ENCODE data around the gene CXCL17.
"Not testable (repeated sequence)": the region's sequence is repeated elsewhere in the genome, so short reads cannot be mapped to it uniquely, and the experiment has no call there.

The CXCL17 gene

DNA sequence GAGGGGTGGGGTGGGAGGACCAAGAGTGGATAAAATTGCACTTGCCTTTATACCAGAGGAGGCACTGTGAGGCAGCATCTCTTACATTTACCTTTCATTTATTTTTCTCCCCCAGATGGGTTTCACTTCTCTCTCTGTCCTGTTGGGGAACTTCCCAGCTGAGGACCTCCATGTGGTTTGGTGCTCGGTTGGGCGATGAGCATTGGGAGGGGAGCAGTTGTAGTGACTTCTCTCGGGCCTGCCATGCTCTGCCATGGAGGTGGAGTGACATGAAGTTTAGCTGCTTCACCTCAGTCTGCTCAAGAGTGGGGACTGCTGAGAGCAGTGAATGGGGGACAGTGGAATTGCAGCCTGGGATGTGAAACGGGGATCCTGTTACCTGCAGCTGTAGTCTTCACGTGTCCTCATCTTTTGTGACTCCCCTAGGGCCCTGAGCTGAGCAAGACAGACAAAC lies 23.1 kb upstream of the CXCL17 start:
- Histone ChIP-seq H3K4me2 (ENCODE audit: insufficient read depth, low read length) (no peak overlapping the region), H4K20me1 (ENCODE audit: insufficient read depth, low read length) (no peaks in the 10 kb centered on the region), H3K4me3 (ENCODE audit: low read depth in 1 of 2, low read length in 2 of 2) (no peak overlapping the region), H3K9me3 (ENCODE audit: insufficient read depth, low read length, severe bottlenecking) (no peaks in the 10 kb centered on the region), H3K36me3 (ENCODE audit: insufficient read depth, low read length) (no peaks in the 10 kb centered on the region), H3K27me3 (ENCODE audit: insufficient read depth, low read length, poor library complexity) (no peaks in the 10 kb centered on the region), H2AFZ (ENCODE audit: low read depth, low read length) (no peak overlapping the region), H3K4me1 (ENCODE audit: insufficient read depth, low read length) (no peaks in the 10 kb centered on the region), H3K27ac (ENCODE audit: low read length) (no peak overlapping the region), H3K79me2 (ENCODE audit: insufficient read depth, low read length) (no peaks in the 10 kb centered on the region), H3K9ac (ENCODE audit: low read depth, low read length) (no peak overlapping the region)
- DNase-seq = no peak
- ATAC-seq (ENCODE audit: insufficient read depth, low read depth) = no peak
- TF ChIP-seq, protein P1, sequence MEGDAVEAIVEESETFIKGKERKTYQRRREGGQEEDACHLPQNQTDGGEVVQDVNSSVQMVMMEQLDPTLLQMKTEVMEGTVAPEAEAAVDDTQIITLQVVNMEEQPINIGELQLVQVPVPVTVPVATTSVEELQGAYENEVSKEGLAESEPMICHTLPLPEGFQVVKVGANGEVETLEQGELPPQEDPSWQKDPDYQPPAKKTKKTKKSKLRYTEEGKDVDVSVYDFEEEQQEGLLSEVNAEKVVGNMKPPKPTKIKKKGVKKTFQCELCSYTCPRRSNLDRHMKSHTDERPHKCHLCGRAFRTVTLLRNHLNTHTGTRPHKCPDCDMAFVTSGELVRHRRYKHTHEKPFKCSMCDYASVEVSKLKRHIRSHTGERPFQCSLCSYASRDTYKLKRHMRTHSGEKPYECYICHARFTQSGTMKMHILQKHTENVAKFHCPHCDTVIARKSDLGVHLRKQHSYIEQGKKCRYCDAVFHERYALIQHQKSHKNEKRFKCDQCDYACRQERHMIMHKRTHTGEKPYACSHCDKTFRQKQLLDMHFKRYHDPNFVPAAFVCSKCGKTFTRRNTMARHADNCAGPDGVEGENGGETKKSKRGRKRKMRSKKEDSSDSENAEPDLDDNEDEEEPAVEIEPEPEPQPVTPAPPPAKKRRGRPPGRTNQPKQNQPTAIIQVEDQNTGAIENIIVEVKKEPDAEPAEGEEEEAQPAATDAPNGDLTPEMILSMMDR (IDR thresholded peaks at IDR 0.05; ENCODE audit: borderline replicate concordance, extremely low read depth, low read length, poor library complexity, severe bottlenecking) = no peak
- no peak for TF ChIP-seq EZH2 (IDR thresholded peaks at IDR 0.05; ENCODE audit: borderline replicate concordance, low read depth, low read length, severe bottlenecking)

DNA sequence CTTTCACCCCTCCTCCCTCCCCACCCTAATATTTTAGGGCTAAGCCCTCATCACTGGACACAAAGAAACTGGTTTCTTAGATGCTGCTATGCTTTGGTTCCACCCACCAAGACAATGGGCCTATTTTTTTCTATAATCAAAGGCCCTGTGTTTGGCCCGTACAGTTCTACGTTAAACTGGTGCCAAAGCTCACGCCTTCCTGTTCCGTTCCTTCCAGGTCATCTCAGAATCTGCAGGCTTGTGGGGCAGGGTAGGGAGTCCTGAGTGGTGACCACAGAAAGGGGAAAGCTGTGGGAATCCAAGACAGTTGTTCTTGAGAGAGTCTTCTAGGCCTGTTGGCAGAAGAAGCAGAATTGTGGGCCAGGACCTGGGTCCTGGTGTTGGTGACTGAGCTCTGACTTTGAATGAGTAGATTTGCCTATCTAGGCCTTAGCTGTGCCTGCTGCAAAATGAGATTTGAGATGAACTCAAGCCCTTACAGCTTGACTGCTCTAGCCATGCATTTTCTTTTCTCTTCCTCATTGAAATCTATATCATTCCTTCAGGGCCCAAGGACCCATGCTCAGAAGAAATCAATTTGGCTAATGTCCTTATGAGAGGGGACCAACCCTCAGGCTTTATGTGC lies 19.1 kb upstream of the CXCL17 start:
- Histone ChIP-seq H4K20me1 (ENCODE audit: insufficient read depth, low read length) (no peaks in the 10 kb centered on the region), H3K9ac (ENCODE audit: low read depth, low read length) (no peak overlapping the region), H3K4me2 (ENCODE audit: insufficient read depth, low read length) (no peak overlapping the region), H2AFZ (ENCODE audit: low read depth, low read length) (no peak overlapping the region), H3K27ac (ENCODE audit: low read length) (no peak overlapping the region), H3K4me1 (ENCODE audit: insufficient read depth, low read length) (no peaks in the 10 kb centered on the region), H3K36me3 (ENCODE audit: insufficient read depth, low read length) (no peaks in the 10 kb centered on the region), H3K79me2 (ENCODE audit: insufficient read depth, low read length) (no peaks in the 10 kb centered on the region), H3K9me3 (ENCODE audit: insufficient read depth, low read length, severe bottlenecking) (no peaks in the 10 kb centered on the region), H3K4me3 (ENCODE audit: low read depth in 1 of 2, low read length in 2 of 2) (no peak overlapping the region), H3K27me3 (ENCODE audit: insufficient read depth, low read length, poor library complexity) (no peaks in the 10 kb centered on the region)
- DNase-seq = no peak
- no peak for TF ChIP-seq EZH2 (IDR thresholded peaks at IDR 0.05; ENCODE audit: borderline replicate concordance, low read depth, low read length, severe bottlenecking)
- TF ChIP-seq, protein P1 (IDR thresholded peaks at IDR 0.05; ENCODE audit: borderline replicate concordance, extremely low read depth, low read length, poor library complexity, severe bottlenecking) = no peak
- no peak for ATAC-seq (ENCODE audit: insufficient read depth, low read depth)

DNA sequence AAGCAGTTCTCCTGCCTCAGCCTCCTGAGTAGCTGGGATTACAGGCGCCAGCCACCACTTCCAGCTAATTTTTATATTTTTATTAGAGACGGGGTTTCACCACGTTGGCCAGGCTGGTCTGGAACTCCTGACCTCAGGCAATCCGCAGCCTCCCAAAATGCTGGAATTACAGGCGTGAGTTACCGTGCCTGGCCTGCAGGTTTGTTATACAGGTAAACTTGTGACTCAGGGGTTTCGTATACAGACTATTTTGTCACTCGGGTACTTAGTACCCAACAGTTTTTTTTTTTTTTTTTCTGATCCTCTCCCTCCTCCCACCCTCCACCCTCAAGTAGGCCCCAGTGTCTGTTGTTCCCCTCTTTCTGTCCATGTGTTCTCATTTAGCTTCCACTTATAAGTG lies 18.5 kb upstream of the CXCL17 start:
- not testable (repeated sequence) for DNase-seq; H4K20me1 ChIP-seq (ENCODE audit: insufficient read depth, low read length); H2AFZ ChIP-seq (ENCODE audit: low read depth, low read length); H3K27ac ChIP-seq (ENCODE audit: low read length); H3K4me3 ChIP-seq (ENCODE audit: low read depth in 1 of 2, low read length in 2 of 2); H3K9ac ChIP-seq (ENCODE audit: low read depth, low read length); H3K4me1 ChIP-seq (ENCODE audit: insufficient read depth, low read length); H3K36me3 ChIP-seq (ENCODE audit: insufficient read depth, low read length); H3K79me2 ChIP-seq (ENCODE audit: insufficient read depth, low read length); ATAC-seq (ENCODE audit: insufficient read depth, low read depth); H3K9me3 ChIP-seq (ENCODE audit: insufficient read depth, low read length, severe bottlenecking); H3K27me3 ChIP-seq (ENCODE audit: insufficient read depth, low read length, poor library complexity); H3K4me2 ChIP-seq (ENCODE audit: insufficient read depth, low read length)

DNA sequence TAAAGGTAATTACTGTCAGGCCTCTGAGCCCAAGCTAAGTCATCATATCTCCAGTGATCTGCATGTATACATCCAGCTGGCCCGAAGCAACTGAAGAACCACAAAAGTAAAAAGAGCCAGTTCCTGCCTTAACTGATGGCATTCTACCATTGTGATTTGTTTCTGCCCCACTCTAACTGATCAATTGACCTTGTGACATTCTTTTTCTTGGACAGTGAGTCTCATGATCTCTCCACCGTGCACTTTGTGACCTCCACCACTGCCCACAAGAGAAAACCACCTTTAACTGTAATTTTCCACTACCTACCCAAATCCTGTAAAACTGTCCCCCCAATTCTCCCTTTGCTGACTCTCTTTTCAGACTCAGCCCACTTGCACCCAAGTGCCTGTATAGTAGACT lies 17.2 kb upstream of the CXCL17 start:
- Histone ChIP-seq H3K4me1 (ENCODE audit: insufficient read depth, low read length) (no peaks in the 10 kb centered on the region), H3K79me2 (ENCODE audit: insufficient read depth, low read length) (no peaks in the 10 kb centered on the region), H3K27me3 (ENCODE audit: insufficient read depth, low read length, poor library complexity) (no peaks in the 10 kb centered on the region), H3K27ac (ENCODE audit: low read length) (no peak overlapping the region), H3K4me2 (ENCODE audit: insufficient read depth, low read length) (no peak overlapping the region), H3K9ac (ENCODE audit: low read depth, low read length) (no peak overlapping the region), H3K4me3 (ENCODE audit: low read depth in 1 of 2, low read length in 2 of 2) (no peak overlapping the region), H2AFZ (ENCODE audit: low read depth, low read length) (no peak overlapping the region), H3K36me3 (ENCODE audit: insufficient read depth, low read length) (no peaks in the 10 kb centered on the region), H4K20me1 (ENCODE audit: insufficient read depth, low read length) (no peaks in the 10 kb centered on the region), H3K9me3 (ENCODE audit: insufficient read depth, low read length, severe bottlenecking) (no peaks in the 10 kb centered on the region)
- TF ChIP-seq, protein P1 (IDR thresholded peaks at IDR 0.05; ENCODE audit: borderline replicate concordance, extremely low read depth, low read length, poor library complexity, severe bottlenecking) = no peak
- TF ChIP-seq EZH2 (IDR thresholded peaks at IDR 0.05; ENCODE audit: borderline replicate concordance, low read depth, low read length, severe bottlenecking) = no peak
- ATAC-seq (ENCODE audit: insufficient read depth, low read depth) (no peak), DNase-seq (no peak)
